Stomach (tissue), 4 donors: Measurements from ENCODE around the gene HLA-E.

Source experiments
- CTCF ChIP-seq, 7 experiments: fragments of 450-650 bp in 4 of 7; fragments of 200-600 bp in 3 of 7; sonication (generic) in 3 of 7; IDR thresholded peaks; one replicate each; pipeline ENCODE4 v1.5.1; 2016 to 2019; ENCODE audit warnings: antibody characterized with exemption in 7 of 7, control low read depth in 2 of 7, mild to moderate bottlenecking in 1 of 7
- EP300 ChIP-seq: sonication (generic); formaldehyde crosslinking; IDR thresholded peaks from one replicate; pipeline ENCODE4 v1.6.1; 2017; ENCODE audit warnings: antibody characterized with exemption
- POLR2A ChIP-seq, 4 donors: fragments of 450-650 bp; IDR thresholded peaks; one replicate each; pipeline ENCODE4 v1.6.1; 2016; ENCODE audit warnings: antibody characterized with exemption in 4 of 4, control low read depth in 2 of 4, mild to moderate bottlenecking in 1 of 4, moderate library complexity in 1 of 4
- POLR2AphosphoS5 ChIP-seq, 3 donors: sonication (generic); formaldehyde crosslinking; IDR thresholded peaks; one replicate each; pipeline ENCODE4 v1.6.1; 2016; ENCODE audit warnings: antibody characterized with exemption in 3 of 3

GRCh38 chr6:30507849-30508827 lies 18.8 kb downstream of the HLA-E start:
- TF ChIP-seq POLR2AphosphoS5 (IDR thresholded peaks at IDR 0.05) = no peak
- no peak for TF ChIP-seq CTCF (IDR thresholded peaks at IDR 0.05)
- no peak for TF ChIP-seq POLR2A (IDR thresholded peaks at IDR 0.05)
- TF ChIP-seq EP300 = no peak
